ENCODE results near the gene PLCH1.

GRCh38 chr3:155420881-155421486, 323.9 kb downstream of the PLCH1 start:
- TF ChIP-seq CREB5 (CRISPR knock-in tag; IDR thresholded peaks at IDR 0.05; ENCODE audit: low read depth), result no peak
- no peak for TF ChIP-seq ARNTL (CRISPR knock-in tag; IDR thresholded peaks at IDR 0.05; ENCODE audit: borderline replicate concordance, low read depth)
- TF ChIP-seq POU6F1 (CRISPR knock-in tag; IDR thresholded peaks at IDR 0.05; ENCODE audit: borderline replicate concordance, low read depth), result no peak
- no peak for TF ChIP-seq ZC3H10 (CRISPR knock-in tag; IDR thresholded peaks at IDR 0.05)
- TF ChIP-seq ZFP3 (CRISPR knock-in tag; IDR thresholded peaks at IDR 0.05), result no peak
- TF ChIP-seq ZFP30 (CRISPR knock-in tag; IDR thresholded peaks at IDR 0.05), result no peak
- TF ChIP-seq GLIS3 (CRISPR knock-in tag; IDR thresholded peaks at IDR 0.05), result no peak
- TF ChIP-seq, protein P1, sequence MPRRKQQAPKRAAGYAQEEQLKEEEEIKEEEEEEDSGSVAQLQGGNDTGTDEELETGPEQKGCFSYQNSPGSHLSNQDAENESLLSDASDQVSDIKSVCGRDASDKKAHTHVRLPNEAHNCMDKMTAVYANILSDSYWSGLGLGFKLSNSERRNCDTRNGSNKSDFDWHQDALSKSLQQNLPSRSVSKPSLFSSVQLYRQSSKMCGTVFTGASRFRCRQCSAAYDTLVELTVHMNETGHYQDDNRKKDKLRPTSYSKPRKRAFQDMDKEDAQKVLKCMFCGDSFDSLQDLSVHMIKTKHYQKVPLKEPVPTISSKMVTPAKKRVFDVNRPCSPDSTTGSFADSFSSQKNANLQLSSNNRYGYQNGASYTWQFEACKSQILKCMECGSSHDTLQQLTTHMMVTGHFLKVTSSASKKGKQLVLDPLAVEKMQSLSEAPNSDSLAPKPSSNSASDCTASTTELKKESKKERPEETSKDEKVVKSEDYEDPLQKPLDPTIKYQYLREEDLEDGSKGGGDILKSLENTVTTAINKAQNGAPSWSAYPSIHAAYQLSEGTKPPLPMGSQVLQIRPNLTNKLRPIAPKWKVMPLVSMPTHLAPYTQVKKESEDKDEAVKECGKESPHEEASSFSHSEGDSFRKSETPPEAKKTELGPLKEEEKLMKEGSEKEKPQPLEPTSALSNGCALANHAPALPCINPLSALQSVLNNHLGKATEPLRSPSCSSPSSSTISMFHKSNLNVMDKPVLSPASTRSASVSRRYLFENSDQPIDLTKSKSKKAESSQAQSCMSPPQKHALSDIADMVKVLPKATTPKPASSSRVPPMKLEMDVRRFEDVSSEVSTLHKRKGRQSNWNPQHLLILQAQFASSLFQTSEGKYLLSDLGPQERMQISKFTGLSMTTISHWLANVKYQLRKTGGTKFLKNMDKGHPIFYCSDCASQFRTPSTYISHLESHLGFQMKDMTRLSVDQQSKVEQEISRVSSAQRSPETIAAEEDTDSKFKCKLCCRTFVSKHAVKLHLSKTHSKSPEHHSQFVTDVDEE (CRISPR knock-in tag; IDR thresholded peaks at IDR 0.05), result no peak
- TF ChIP-seq ZNF8 (CRISPR knock-in tag; IDR thresholded peaks at IDR 0.05), result no peak
- TF ChIP-seq CSDC2 (CRISPR knock-in tag; IDR thresholded peaks at IDR 0.05), result no peak
- TF ChIP-seq, protein P2, sequence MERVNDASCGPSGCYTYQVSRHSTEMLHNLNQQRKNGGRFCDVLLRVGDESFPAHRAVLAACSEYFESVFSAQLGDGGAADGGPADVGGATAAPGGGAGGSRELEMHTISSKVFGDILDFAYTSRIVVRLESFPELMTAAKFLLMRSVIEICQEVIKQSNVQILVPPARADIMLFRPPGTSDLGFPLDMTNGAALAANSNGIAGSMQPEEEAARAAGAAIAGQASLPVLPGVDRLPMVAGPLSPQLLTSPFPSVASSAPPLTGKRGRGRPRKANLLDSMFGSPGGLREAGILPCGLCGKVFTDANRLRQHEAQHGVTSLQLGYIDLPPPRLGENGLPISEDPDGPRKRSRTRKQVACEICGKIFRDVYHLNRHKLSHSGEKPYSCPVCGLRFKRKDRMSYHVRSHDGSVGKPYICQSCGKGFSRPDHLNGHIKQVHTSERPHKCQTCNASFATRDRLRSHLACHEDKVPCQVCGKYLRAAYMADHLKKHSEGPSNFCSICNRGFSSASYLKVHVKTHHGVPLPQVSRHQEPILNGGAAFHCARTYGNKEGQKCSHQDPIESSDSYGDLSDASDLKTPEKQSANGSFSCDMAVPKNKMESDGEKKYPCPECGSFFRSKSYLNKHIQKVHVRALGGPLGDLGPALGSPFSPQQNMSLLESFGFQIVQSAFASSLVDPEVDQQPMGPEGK (CRISPR knock-in tag; IDR thresholded peaks at IDR 0.05; ENCODE audit: borderline replicate concordance), result no peak
- TF ChIP-seq ESRRG (CRISPR knock-in tag; IDR thresholded peaks at IDR 0.05), result no peak
